Measurements from ENCODE around the gene MED7. TPM values are rescaled to one million over a fixed set of nuclear protein-coding genes. Genes with fewer than 3 reads are reported as not detected.

Gene MED7
- total and polyA plus RNA-seq, 2 of the 13 experiments (the other 11 are each of a cell fraction or from before 2014, with no cell fraction given) = 9.2 to 9.4 TPM

- TF ChIP-seq HOXD1 (CRISPR knock-in tag; IDR thresholded peaks at IDR 0.05) (no peak), ZNF790 (CRISPR knock-in tag; IDR thresholded peaks at IDR 0.05; ENCODE audit: borderline replicate concordance) (no peak), ATF6 (CRISPR knock-in tag; conservative IDR thresholded peaks at IDR 0.05) (no peak), ZNF326 (CRISPR knock-in tag; IDR thresholded peaks at IDR 0.05; ENCODE audit: borderline replicate concordance) (no peak), POGK (CRISPR knock-in tag; conservative IDR thresholded peaks at IDR 0.05) (peak; percentile 45; the same call in 1 of the 2 replicates), MED8 (CRISPR knock-in tag; IDR thresholded peaks at IDR 0.05; ENCODE audit: insufficient replicate concordance) (peak; percentile 27), ZNF20 (CRISPR knock-in tag; IDR thresholded peaks at IDR 0.05) (no peak), ZFP62 (CRISPR knock-in tag; IDR thresholded peaks at IDR 0.05) (no peak), ATF4 (CRISPR knock-in tag; IDR thresholded peaks at IDR 0.05) (no peak), HNF1A (IDR thresholded peaks at IDR 0.05; ENCODE audit: low read depth) (no peak), HNF1A (CRISPR knock-in tag; IDR thresholded peaks at IDR 0.05; ENCODE audit: borderline replicate concordance) (no peak; the same call in 1 of the 2 replicates), TBP (CRISPR knock-in tag; IDR thresholded peaks at IDR 0.05) (no peak), ZFP37 (CRISPR knock-in tag; IDR thresholded peaks at IDR 0.05; ENCODE audit: borderline replicate concordance) (no peak), AFF4 (CRISPR knock-in tag; IDR thresholded peaks at IDR 0.05) (no peak), HMG20B (CRISPR knock-in tag; conservative IDR thresholded peaks at IDR 0.05) (no peak)
Measured at GRCh38 chr5:157142317-157143126, at the start of gene MED7 (continued).
